Measurements from ENCODE around the gene ZNHIT3.
"Not testable (repeated sequence)": the region's sequence is repeated elsewhere in the genome, so short reads cannot be mapped to it uniquely, and the experiment has no call there.

Gene ZNHIT3

GRCh38 chr17:36486204-36487194 lies at the start of gene ZNHIT3:
ZNHIT3 (plus strand) TSS chr17:36486681; CDS start chr17:36486700, 19 bp downstream.
- peak; percentile 85 for DNase-seq

GRCh38 chr17:36441792-36442191 lies 44.7 kb upstream of the ZNHIT3 start:
- DNase-seq = not testable (repeated sequence)

GRCh38 chr17:36443777-36444176 lies 42.7 kb upstream of the ZNHIT3 start:
- DNase-seq = no peak

GRCh38 chr17:36449997-36450396 lies 36.5 kb upstream of the ZNHIT3 start:
- DNase-seq = not testable (repeated sequence)

- not testable (repeated sequence) for DNase-seq
Measured at GRCh38 chr17:36452888-36453287, 33.6 kb upstream of the ZNHIT3 start.

- not testable (repeated sequence) for DNase-seq
Measured at GRCh38 chr17:36457701-36458100, 28.8 kb upstream of the ZNHIT3 start.

- no peak for DNase-seq
Measured at GRCh38 chr17:36459045-36459444, 27.4 kb upstream of the ZNHIT3 start.

GRCh38 chr17:36459601-36460000 lies 26.9 kb upstream of the ZNHIT3 start:
- no peak for DNase-seq

- no peak for DNase-seq
Measured at GRCh38 chr17:36460265-36460937, 26.1 kb upstream of the ZNHIT3 start.

- no peak for DNase-seq
Measured at GRCh38 chr17:36461330-36462110, 25.0 kb upstream of the ZNHIT3 start.

- DNase-seq = peak; percentile 39
Measured at GRCh38 chr17:36463916-36464764, 22.3 kb upstream of the ZNHIT3 start.

- DNase-seq = no peak
Measured at GRCh38 chr17:36464765-36465088, 21.8 kb upstream of the ZNHIT3 start.

GRCh38 chr17:36468903-36469635 lies 17.4 kb upstream of the ZNHIT3 start:
- DNase-seq = no peak

GRCh38 chr17:36469733-36470132 lies 16.7 kb upstream of the ZNHIT3 start:
- DNase-seq = no peak

- no peak for DNase-seq
Measured at GRCh38 chr17:36470499-36470898, 16.0 kb upstream of the ZNHIT3 start.

GRCh38 chr17:36474571-36474970 lies 11.9 kb upstream of the ZNHIT3 start:
- no peak for DNase-seq

- no peak for DNase-seq
Measured at GRCh38 chr17:36475346-36475970, 11.0 kb upstream of the ZNHIT3 start.

- DNase-seq = no peak
Measured at GRCh38 chr17:36481829-36482228, 4.7 kb upstream of the ZNHIT3 start.

GRCh38 chr17:36482611-36483504 lies 3.6 kb upstream of the ZNHIT3 start:
- peak; percentile 83 for DNase-seq

GRCh38 chr17:36484021-36484420 lies 2.5 kb upstream of the ZNHIT3 start:
- not testable (repeated sequence) for DNase-seq
